Activated B cell treated with CpG ODN at 0.5 μM for 24 hours (primary cell): ENCODE results near the gene TRPV4. TPM values are rescaled to one million over a fixed set of nuclear protein-coding genes. Genes with fewer than 3 reads are reported as not detected.
A peak's percentile ranks its signal among the peaks of the same experiment; 100 is the strongest.

Experiments
- ATAC-seq: fragments of 200-7000 bp; cut with Tn5 transposase; one replicate; pipeline ENCODE4 v1.10.0; 2021; ENCODE audit warnings: low read depth, mild to moderate bottlenecking, moderate library complexity
- CTCF ChIA-PET: fragments of 350-600 bp; sonication (Branson Sonifier 250); formaldehyde crosslinking; loops from one replicate; lab custom pipeline; 2021; ENCODE audit warnings: antibody characterized with exemption; lab: Charles Lee
- POLR2A ChIA-PET: fragments of 350-600 bp; sonication (Branson Sonifier 250); formaldehyde crosslinking; loops from one replicate; lab custom pipeline; 2021; ENCODE audit warnings: antibody characterized with exemption; lab: Charles Lee
- DNase-seq: peaks from one replicate; pipeline ENCODE4 v3.0.0; 2022
- H3K27ac Mint-ChIP-seq: one replicate; pipeline ENCODE4 v1.8.0; 2020; ENCODE audit warnings: mixed read lengths
- H3K27me3 Mint-ChIP-seq: one replicate; pipeline ENCODE4 v1.8.0; 2021; ENCODE audit warnings: mixed read lengths
- H3K36me3 Mint-ChIP-seq: one replicate; pipeline ENCODE4 v1.8.0; 2021; ENCODE audit warnings: low read depth, mixed read lengths
- H3K4me1 Mint-ChIP-seq: one replicate; pipeline ENCODE4 v1.8.0; 2021; ENCODE audit warnings: mixed read lengths
- H3K4me3 Mint-ChIP-seq: one replicate; pipeline ENCODE4 v1.8.0; 2020; ENCODE audit warnings: mild to moderate bottlenecking, mixed read lengths
- H3K9me3 Mint-ChIP-seq: one replicate; pipeline ENCODE4 v1.8.0; 2020; ENCODE audit warnings: mixed read lengths
- CTCF ChIP-seq: fragments of 200-600 bp; IDR thresholded peaks from one replicate; pipeline ENCODE4 v1.8.0; 2022; ENCODE audit warnings: antibody characterized with exemption, mild to moderate bottlenecking
- intact Hi-C: fragments of 100-400 bp; cut with micrococcal nuclease; formaldehyde crosslinking; loops from one replicate; pipeline ENCODE4 v1.15.1; 2024
- total RNA-seq: library from RNA; stranded (reverse); gene quantifications from 2 replicates; pipeline ENCODE4 v1.2.3, GENCODE V29; 2022

Gene TRPV4
- total RNA-seq, 1 donor from 2014 or later: not detected

- no peak for DNase-seq
- Mint-ChIP-seq H3K9me3 (no peaks in the 10 kb centered on the region), H3K27me3 (no peaks in the 10 kb centered on the region), H3K27ac (peak overlapping the region; percentile 80), H3K36me3 (peaks cover 4% of the 10 kb centered on the region), H3K4me1 (peaks cover 59% of the 10 kb centered on the region), H3K4me3 (peak overlapping the region; percentile 90)
- POLR2A ChIA-PET: no interaction called here
- no peak for TF ChIP-seq CTCF
- no peak for ATAC-seq
- intact Hi-C loops: loop anchor here (1.0 to 5.0 kb wide), 11 partner anchors 21 to 1718 kb away; partner anchors contain the start of genes ANKRD13A, ATXN2, FAM222A and GIT2
- CTCF ChIA-PET: interaction anchor here (1.9 kb wide), 1 partner anchor 75 kb away, joined by 5 read pairs; no protein-coding TSS in a partner anchor
Measured at GRCh38 chr12:109879351-109880042, 46.3 kb upstream of the TRPV4 start.

GRCh38 chr12:109878749-109879148 lies 45.6 kb upstream of the TRPV4 start:
- H3K9me3 Mint-ChIP-seq: no peaks in the 10 kb centered on the region
- no peaks in the 10 kb centered on the region for H3K27me3 Mint-ChIP-seq
- H3K27ac Mint-ChIP-seq: no peak overlapping the region
- no peak for TF ChIP-seq CTCF
- DNase-seq (no peak), ATAC-seq (no peak)
- intact Hi-C loops: no loop called here
- ChIA-PET POLR2A (no interaction called here), CTCF (interaction anchor here (1.1 to 1.9 kb wide), 2 partner anchors 33 to 74 kb away, joined by 3 to 5 read pairs; no protein-coding TSS in a partner anchor)
- peaks cover 59% of the 10 kb centered on the region for H3K4me1 Mint-ChIP-seq
- H3K36me3 Mint-ChIP-seq: peaks cover 4% of the 10 kb centered on the region
- H3K4me3 Mint-ChIP-seq: peak overlapping the region; percentile 90

GRCh38 chr12:109878247-109878625 lies 45.0 kb upstream of the TRPV4 start:
- peak overlapping the region; percentile 32 for H3K4me3 Mint-ChIP-seq
- intact Hi-C loops: no loop called here
- TF ChIP-seq CTCF: no peak
- no peaks in the 10 kb centered on the region for H3K9me3 Mint-ChIP-seq
- DNase-seq (no peak), ATAC-seq (no peak)
- H3K36me3 Mint-ChIP-seq: peaks cover 4% of the 10 kb centered on the region
- H3K27ac Mint-ChIP-seq: no peak overlapping the region
- CTCF ChIA-PET: interaction anchor here (1.1 to 1.9 kb wide), 2 partner anchors 32 to 73 kb away, joined by 3 to 5 read pairs; no protein-coding TSS in a partner anchor
- peaks cover 57% of the 10 kb centered on the region for H3K4me1 Mint-ChIP-seq
- POLR2A ChIA-PET: no interaction called here
- H3K27me3 Mint-ChIP-seq: no peaks in the 10 kb centered on the region

GRCh38 chr12:109877504-109878246 lies 44.5 kb upstream of the TRPV4 start:
- CTCF ChIA-PET: interaction anchor here (1.1 to 1.9 kb wide), 2 partner anchors 32 to 73 kb away, joined by 3 to 5 read pairs; no protein-coding TSS in a partner anchor
- H3K27ac Mint-ChIP-seq: no peak overlapping the region
- H3K4me1 Mint-ChIP-seq: peaks cover 57% of the 10 kb centered on the region

More at GRCh38 chr12:109877504-109878246, 44.5 kb upstream of the TRPV4 start:
- no peaks in the 10 kb centered on the region for H3K27me3 Mint-ChIP-seq
- no peak for TF ChIP-seq CTCF
- intact Hi-C loops: no loop called here
- H3K4me3 Mint-ChIP-seq: peak overlapping the region; percentile 38
- POLR2A ChIA-PET: no interaction called here
- DNase-seq (no peak), ATAC-seq (no peak)
- peaks cover 5% of the 10 kb centered on the region for H3K36me3 Mint-ChIP-seq
- H3K9me3 Mint-ChIP-seq: no peaks in the 10 kb centered on the region
